ENCODE data around the gene CEACAM5. TPM values are rescaled to one million over a fixed set of nuclear protein-coding genes. Genes with fewer than 3 reads are reported as not detected.

Gene CEACAM5
- total RNA-seq, 2 experiments from 2014 or later = not detected

DNA sequence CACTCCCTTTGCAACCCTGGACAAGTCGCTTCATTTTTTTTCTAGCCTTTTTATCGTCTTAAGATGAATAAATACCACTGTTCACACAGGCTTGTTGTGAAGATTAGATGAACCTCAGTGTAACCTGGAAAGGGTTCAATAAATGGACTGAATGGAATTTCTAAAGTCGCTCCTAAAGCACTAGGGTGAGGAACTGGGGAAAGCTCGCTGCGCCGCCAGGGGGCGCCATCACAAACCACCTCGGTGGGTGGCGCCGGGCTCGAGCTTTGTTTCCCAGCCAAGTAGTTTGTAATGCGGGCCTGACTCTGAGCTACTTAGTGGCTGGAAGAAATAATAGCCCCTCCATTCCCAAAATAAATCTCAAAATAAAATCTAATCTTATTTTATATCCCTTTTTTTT, 44.7 kb downstream of the CEACAM5 start:
- DNase-seq (ENCODE audit: low spot score) = peak; percentile 69
- no peak for TF ChIP-seq EZH2phosphoT487 (IDR thresholded peaks at IDR 0.05; ENCODE audit: borderline replicate concordance, low read depth, low read length)
- peak; percentile 95 for TF ChIP-seq CTCF (conservative IDR thresholded peaks at IDR 0.05; ENCODE audit: low read length)
- BruUV-seq (replicated peaks) = no TSS peak
- H3K9me2 ChIP-seq (ENCODE audit: insufficient read depth, low read length) = no peaks in the 10 kb centered on the region
- H4K20me1 ChIP-seq (ENCODE audit: insufficient read depth, low read length) = no peaks in the 10 kb centered on the region
- H3K27ac ChIP-seq (ENCODE audit: low read depth, low read length, poor library complexity, severe bottlenecking) = no peak overlapping the region
- intact Hi-C loops (cut with micrococcal nuclease; ENCODE audit: unreplicated experiment) = loop anchor here (1.0 kb wide), 2 partner anchors 32 to 68 kb away; no protein-coding TSS in a partner anchor
- peaks cover 10% of the 10 kb centered on the region for H3K4me1 ChIP-seq (ENCODE audit: insufficient read depth, low read length, poor library complexity, severe bottlenecking)
- no peaks in the 10 kb centered on the region for H3K79me2 ChIP-seq (ENCODE audit: insufficient read depth, low read depth, low read length)
- H3K36me3 ChIP-seq (ENCODE audit: insufficient read depth, low read length) = no peaks in the 10 kb centered on the region
- no peak overlapping the region for H3K4me3 ChIP-seq (ENCODE audit: low read depth, low read length, poor library complexity, severe bottlenecking)
- no peaks in the 10 kb centered on the region for H3K9me3 ChIP-seq (ENCODE audit: low read length)
- ChIA-PET POLR2A (interaction anchor here (0.7 kb wide), 1 partner anchor 314 kb away, joined by 3 read pairs; no protein-coding TSS in a partner anchor), CTCF (ENCODE audit: unreplicated experiment) (interaction anchor here (1.0 kb wide), 1 partner anchor 31 kb away, joined by 3 read pairs; no protein-coding TSS in a partner anchor)
- no peak overlapping the region for H3K4me2 ChIP-seq (ENCODE audit: low read length)
- no peak overlapping the region for H2AFZ ChIP-seq (ENCODE audit: low read length)

GRCh38 chr19:41753936-41754529, 45.6 kb downstream of the CEACAM5 start:
- Histone ChIP-seq H3K79me2 (ENCODE audit: insufficient read depth, low read depth, low read length) (no peaks in the 10 kb centered on the region), H3K9me2 (ENCODE audit: insufficient read depth, low read length) (no peaks in the 10 kb centered on the region), H4K20me1 (ENCODE audit: insufficient read depth, low read length) (no peaks in the 10 kb centered on the region), H2AFZ (ENCODE audit: low read length) (no peak overlapping the region), H3K4me1 (ENCODE audit: insufficient read depth, low read length, poor library complexity, severe bottlenecking) (peaks cover 10% of the 10 kb centered on the region), H3K4me3 (ENCODE audit: low read depth, low read length, poor library complexity, severe bottlenecking) (no peak overlapping the region), H3K36me3 (ENCODE audit: insufficient read depth, low read length) (no peaks in the 10 kb centered on the region), H3K27ac (ENCODE audit: low read depth, low read length, poor library complexity, severe bottlenecking) (no peak overlapping the region), H3K4me2 (ENCODE audit: low read length) (no peak overlapping the region), H3K9me3 (ENCODE audit: low read length) (no peaks in the 10 kb centered on the region)
- TF ChIP-seq CTCF (conservative IDR thresholded peaks at IDR 0.05; ENCODE audit: low read length) (peak; percentile 89), EZH2phosphoT487 (IDR thresholded peaks at IDR 0.05; ENCODE audit: borderline replicate concordance, low read depth, low read length) (no peak)
- no TSS peak for BruUV-seq (replicated peaks)
- intact Hi-C loops (cut with micrococcal nuclease; ENCODE audit: unreplicated experiment) = loop anchor here (1.0 kb wide), 2 partner anchors 31 to 67 kb away; no protein-coding TSS in a partner anchor
- peak; percentile 70 for DNase-seq (ENCODE audit: low spot score)
- ChIA-PET CTCF (ENCODE audit: unreplicated experiment) (interaction anchor here (1.0 kb wide), 1 partner anchor 30 kb away, joined by 3 read pairs; no protein-coding TSS in a partner anchor), POLR2A (interaction anchor here (0.6 kb wide), 1 partner anchor 1705 kb away, joined by 3 read pairs; no protein-coding TSS in a partner anchor)

DNA sequence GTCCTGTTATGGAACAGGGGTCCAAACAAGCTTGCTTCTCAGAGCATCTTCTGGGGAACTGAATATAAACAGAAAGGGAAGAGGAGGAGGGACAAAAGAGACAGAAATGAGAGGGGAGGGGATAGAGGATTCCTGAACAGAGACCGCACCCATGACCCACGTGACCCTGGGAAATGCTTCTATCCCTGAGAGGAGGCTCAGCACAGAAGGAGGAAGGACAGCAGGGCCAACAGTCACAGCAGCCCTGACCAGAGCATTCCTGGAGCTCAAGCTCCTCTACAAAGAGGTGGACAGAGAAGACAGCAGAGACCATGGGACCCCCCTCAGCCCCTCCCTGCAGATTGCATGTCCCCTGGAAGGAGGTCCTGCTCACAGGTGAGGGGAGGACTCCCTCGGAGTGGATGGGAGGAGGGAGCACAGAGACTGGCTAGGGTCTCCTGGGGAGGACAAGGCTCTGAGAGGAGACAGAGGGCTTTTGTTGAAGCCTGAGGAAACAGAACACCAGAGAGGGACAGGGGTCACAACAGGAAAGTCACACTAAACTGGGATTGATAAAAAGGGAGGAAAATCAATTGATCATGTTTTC, 47.0 kb downstream of the CEACAM5 start, which contains the start of gene CEACAM6:
Gene CEACAM6 (plus strand): TSS at position 203 of the 586 bp plus-strand sequence. CDS start 109 bp downstream, at position 312.
- no peak within 1 kb of the TSS for H3K4me2 ChIP-seq (ENCODE audit: low read length)

More for the DNA sequence above, 47.0 kb downstream of the CEACAM5 start, which contains the start of gene CEACAM6:
- Histone ChIP-seq H3K9me3 (ENCODE audit: low read length) (no peaks in the 10 kb centered on the region), H2AFZ (ENCODE audit: low read length) (no peak within 1 kb of the TSS), H3K79me2 (ENCODE audit: insufficient read depth, low read depth, low read length) (no peaks in the 10 kb centered on the region), H3K27ac (ENCODE audit: low read depth, low read length, poor library complexity, severe bottlenecking) (no peak within 1 kb of the TSS), H3K4me3 (ENCODE audit: low read depth, low read length, poor library complexity, severe bottlenecking) (no peak within 1 kb of the TSS), H3K4me1 (ENCODE audit: insufficient read depth, low read length, poor library complexity, severe bottlenecking) (peaks cover 16% of the 10 kb centered on the region), H4K20me1 (ENCODE audit: insufficient read depth, low read length) (no peaks in the 10 kb centered on the region), H3K36me3 (ENCODE audit: insufficient read depth, low read length) (no peaks in the 10 kb centered on the region), H3K9me2 (ENCODE audit: insufficient read depth, low read length) (no peaks in the 10 kb centered on the region)
- CTCF ChIA-PET (ENCODE audit: unreplicated experiment) = no interaction called here
- DNase-seq (ENCODE audit: low spot score) = no peak
- intact Hi-C loops (cut with micrococcal nuclease; ENCODE audit: unreplicated experiment) = no loop called here
- no TSS peak for BruUV-seq (replicated peaks)
- POLR2A ChIA-PET = no interaction called here
- TF ChIP-seq CTCF (conservative IDR thresholded peaks at IDR 0.05; ENCODE audit: low read length) (no peak), EZH2phosphoT487 (IDR thresholded peaks at IDR 0.05; ENCODE audit: borderline replicate concordance, low read depth, low read length) (no peak)

All from OCI-LY7 (cell line).